ENCODE measurements around the gene CCDC24.

Gene CCDC24

DNA sequence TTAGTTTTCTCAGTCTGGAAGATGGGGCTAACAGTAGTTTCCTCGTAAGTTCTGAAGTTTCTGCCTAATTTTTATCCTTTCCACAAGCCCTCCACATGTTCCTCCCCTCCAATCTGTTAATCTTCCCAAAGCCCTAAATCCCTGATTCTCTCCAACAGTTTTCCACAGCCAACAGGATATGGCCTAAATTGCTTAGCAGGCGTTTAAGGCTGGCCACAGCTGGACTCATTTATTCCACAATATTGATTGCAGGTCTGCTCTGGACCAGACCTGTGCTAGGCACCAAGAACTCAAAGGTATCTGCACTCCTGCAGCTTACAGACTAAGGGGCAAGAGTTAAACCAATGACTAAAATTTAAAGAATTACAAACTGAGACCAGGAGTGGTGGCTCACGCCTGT is 35.9 kb downstream of the CCDC24 start:
- no peak for DNase-seq

DNA sequence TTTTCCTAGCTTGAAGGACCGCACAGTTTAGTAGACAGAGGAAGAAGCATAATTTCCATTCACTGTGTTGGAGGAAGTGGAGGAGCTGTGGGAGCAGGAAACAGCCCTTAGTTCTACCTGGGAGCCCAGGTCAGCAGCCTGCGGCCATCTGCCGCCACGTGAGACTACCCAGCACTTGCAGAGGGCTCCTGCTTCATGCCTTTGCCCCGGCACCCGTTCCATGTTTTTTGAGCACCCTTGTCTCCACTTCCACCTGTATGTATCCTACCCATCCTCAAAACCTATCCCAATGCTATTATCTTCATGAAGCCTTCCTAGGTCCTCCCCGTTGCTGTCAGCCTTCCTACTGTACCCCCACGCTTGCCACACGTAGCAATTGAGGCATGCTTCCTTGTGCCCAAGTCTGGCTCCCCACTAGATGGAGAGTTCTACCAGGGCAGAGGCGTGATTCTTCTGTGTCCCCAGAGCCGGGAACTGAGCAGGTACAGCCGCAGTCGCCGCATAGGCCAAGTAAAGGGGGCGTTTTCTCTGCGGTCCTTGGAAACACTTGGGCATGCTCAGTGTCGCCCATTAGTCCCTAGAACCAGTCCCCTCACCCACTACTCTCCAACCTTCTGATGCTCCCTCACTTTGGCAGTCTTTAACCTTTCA is 38.0 kb downstream of the CCDC24 start:
- no peak for DNase-seq

DNA sequence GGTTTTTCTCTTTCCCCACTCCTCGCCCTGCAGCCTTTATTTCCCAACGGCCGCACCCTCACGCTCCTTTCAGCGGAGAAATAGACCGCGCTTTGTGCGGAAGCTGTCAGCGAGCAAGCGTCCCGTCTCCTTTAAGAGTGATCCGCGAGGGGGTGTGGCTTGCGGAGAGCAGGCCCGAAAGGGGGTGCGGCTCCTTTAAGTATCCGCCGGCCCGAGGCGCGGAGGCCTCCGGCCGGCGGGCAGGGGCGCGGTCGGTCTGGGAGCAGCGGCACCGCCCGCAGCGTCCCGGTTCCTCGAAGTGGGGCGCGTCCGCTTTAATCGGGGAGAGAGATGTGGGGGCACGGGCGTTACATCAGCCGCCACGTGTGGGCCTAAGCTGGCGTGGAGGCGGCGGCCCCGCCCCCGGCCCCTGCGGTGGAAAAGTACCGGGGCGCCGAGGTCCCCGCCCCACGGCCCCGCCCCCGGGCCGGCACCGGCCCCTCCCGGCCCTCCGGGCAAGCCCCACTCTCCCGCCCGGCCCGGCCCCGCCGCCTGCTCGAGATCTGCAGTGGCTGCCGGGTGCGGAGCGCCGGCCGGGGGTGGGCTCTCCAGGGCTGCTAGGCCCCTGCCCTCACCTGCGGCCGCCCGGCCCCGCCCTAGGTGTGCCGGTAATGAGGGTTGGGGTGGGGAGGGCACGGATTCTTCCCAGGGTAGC is 38.7 kb downstream of the CCDC24 start:
- peak; percentile 84 to 85 for DNase-seq

DNA sequence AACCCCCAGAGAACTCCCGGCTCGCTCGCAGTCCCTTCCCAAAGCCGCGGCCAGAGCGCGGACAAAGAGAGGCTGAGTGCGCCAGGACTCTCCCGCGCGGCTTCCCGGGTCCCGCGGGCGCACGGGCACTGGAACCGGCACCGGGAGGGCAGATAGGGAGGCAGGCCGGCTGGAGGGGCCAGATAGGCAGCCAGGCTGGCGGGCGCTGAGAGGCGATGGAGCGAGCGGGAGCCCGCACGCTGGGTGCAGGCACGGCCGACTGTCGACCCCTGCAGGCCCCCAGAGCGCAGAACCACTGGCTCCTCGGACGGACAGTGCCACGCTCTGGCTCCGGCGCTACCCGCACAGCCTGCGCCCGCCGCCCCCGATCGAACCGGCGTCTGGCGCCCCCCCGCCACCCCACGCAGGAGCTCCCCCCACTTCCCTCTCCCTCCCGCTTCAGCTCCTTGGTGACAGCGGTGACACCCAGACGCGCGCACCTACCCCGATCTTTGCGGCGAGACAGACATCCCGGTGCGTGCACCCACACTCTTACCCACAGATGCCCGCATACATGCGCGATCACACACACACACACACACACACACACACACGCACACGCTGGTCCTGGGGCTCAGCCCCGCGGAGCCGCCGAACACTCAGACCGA is 39.3 kb downstream of the CCDC24 start:
- peak; percentile 43 to 49 for DNase-seq

DNA sequence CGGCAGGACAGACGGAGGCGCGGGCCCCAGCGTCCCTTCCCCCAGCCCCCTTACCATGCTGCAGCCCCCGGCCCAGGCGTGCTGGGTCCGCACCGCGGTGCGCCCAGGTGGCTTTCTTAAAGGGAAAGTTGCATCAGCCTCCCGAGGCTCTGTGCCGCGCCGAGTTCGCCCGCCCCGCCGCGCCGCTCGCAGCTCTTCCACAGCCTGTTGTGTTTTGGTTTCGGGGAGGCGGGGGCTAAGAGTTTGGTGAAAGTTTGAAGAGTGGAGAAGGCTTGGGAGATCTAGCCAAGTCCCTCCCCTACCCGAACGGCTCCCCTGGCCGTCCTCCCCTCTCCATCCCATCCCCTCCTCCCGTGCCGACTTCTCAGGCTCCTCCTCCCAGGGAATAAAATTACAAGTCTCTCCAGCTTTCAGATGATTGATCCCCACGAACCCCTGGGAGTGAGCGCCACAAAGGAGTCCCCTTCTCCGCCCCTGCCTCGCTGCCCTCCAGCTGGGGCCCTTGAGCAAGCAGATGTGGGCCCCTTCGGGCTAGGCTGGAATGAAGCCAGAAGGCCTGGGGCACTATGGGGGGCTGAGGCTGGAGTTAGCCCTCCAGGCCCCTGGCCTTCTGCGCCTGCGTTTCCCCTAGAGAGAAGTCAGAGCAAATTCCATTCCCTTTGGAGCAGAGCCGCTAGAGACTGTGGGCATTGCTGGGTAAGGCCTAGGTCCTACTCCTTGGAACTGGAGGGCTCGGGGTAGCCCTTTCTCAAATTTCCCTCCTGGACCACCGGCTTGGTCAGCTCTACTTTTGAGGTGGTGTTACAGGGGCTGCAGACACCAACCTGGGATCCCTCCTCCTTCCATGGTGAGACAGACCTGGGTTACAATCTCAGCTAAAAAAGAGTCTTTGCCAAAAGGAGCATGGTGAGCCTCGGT is 40.1 kb downstream of the CCDC24 start, which contains the start of gene SLC6A9:
SLC6A9 (minus strand) TSS at position 211 of the 918 bp plus-strand sequence. CDS start 7,185 bp downstream, outside the sequence.
- DNase-seq: peak; percentile 32 to 40

DNA sequence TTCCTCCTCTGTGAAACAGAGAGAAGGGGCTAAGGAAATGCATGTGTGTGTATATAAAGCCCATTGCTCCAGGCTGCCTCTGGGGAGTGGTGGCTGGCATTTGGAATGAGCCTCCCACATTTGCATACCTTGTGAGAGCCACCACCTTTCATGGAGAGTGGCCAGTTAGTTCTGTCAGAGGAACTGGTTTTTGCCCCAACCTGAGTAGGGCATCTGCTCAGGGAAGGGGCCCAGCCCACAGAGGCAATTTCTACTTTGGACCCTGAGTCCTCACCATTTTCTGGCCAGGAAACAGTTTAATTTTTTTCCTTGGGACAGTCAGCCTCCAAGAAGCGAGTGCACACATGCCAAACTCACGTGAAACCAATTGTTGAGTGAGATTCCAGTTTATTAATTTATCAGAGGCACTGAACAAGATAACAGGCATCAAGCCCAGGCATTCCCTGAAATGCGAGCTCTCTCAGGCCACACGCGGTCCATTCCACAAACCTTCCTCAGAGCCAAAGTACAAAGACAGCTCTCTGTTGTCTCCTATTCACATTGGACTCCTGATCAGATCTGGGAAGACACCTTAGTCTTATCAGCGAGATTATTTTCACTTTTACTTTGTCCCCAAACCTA is 40.9 kb downstream of the CCDC24 start:
- DNase-seq: no peak

DNA sequence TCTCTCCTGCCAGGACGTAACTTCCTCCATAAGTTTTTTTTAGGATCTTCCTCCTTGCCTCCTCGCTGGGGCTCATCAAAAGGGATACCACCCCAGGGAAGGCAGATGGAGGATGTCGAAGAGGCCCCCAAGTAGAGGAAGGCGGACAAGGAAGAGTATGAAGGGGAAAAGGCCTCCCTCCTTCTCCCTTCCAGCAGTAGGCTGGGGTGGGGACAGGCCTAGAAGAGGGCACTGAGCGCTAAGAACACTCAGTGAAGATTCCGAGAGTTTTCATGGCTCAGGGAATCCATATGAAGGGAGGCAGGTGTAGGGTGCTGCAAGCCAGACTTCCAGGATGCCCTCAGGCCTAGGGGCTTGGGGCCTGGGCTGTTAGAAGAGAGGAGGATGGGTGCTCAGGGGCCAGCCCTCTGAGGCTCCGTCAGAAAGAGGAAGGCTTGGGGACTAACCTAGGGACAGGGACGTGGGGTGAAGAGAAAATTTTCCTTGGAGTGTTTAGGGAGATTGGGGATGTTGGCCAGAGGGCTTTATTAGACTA is 41.7 kb downstream of the CCDC24 start:
- no peak for DNase-seq

DNA sequence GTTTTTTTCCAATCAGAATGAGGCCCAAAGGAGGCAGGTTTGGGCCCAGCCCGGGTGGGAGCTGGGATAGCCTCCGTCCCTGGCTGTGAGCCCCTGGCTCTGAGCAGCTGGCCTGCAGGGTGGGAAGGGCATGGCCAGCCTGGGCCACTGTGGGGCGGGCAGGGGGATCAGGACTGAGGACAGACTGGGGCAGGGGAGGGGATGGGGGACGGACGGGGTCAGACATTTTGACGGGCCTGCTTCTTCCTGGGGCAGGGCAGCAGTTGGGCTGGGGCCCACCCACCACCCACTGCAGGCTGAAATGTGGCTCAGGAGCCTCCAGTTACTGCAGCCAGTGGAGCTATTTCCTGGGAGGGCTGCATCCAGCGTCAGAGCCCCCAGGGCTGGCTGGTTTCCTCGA is 42.4 kb downstream of the CCDC24 start:
- DNase-seq: no peak

DNA sequence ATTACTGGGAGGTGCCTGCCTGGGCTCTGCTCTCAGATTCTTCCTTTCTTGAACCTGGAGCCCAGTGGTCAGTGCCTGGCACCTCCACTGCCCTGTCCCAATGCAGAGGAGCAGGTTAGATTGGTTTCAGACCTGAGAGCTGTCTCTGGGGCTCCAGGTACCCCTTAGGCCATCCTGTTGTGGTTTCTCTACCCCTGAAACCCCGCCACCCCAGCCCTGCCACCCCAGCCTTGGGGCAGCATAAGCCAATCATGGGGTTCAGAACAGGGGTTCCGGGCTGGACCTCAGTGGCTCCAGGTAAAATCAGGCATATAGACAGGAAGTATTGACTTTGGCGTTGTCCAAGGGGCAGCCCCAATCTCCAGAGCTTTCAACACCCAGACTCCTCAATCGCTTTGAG is 43.0 kb downstream of the CCDC24 start:
- no peak for DNase-seq

DNA sequence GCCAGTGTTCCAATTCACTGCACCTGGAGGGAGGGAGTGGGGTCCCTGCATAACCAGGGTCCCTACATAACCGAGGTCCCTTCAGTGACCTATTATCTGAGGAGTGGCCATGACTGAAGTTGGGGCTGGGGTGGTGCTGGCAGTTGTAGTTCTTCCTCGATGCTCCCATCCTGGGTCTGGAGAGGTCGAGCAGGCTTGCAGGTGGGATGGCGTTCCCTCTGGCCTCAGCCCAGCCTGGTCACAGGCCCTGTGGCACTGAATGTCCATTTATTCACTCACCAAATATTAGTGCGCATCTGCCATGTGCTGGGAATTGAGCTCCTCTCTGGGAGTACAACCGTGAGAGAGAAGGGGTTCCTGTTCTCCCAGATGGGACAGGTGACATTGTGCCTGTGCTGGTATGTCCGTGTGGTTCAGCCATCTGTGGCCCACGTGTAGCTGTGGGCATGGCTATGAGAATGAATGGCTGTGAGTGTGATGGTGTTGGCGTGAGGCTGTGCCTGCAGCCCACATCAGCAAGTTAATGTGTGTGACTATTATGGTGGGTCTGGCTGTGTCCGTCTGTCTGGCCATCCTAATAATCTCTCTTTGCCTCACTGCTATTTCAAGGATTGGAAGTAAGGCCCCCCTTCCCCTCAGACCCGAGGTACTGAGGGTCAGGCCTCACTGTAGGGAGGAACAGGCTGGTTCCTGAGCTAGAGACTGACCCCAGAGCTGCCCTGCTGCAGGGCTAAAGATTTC is 43.7 kb downstream of the CCDC24 start:
- DNase-seq: no peak

DNA sequence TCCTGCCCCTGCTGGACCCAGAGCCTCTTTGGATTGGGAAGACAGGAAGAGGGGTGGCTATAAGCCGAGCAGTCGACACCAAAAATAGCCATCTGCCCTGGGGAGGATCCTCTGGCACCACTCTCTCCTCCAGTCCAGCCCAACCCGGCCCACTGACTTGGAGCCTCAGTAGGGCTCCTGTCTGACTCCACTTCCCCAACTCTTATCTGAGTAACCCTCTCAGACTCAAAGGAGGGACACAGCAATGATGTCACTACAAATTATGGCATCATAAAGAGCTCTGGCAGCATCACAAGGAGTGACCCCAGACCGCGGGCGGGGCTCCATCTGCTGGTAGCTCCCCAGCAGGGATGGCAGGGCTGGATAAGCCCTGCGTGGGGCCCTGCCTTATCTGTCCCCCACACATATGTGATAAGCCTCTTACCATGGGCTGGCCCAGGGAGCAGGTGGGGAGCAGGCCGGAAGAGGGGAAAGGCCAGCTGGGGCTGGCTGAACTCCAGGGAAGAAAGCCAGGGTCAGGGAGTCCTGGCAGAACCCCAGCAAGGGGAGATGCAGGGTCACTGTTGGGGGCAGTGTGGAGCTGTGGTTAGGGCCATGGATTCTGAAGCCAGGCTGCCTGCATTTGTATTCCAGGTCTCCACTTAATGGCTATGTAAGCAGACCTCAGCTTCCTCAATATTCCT is 44.5 kb downstream of the CCDC24 start:
- DNase-seq: no peak

DNA sequence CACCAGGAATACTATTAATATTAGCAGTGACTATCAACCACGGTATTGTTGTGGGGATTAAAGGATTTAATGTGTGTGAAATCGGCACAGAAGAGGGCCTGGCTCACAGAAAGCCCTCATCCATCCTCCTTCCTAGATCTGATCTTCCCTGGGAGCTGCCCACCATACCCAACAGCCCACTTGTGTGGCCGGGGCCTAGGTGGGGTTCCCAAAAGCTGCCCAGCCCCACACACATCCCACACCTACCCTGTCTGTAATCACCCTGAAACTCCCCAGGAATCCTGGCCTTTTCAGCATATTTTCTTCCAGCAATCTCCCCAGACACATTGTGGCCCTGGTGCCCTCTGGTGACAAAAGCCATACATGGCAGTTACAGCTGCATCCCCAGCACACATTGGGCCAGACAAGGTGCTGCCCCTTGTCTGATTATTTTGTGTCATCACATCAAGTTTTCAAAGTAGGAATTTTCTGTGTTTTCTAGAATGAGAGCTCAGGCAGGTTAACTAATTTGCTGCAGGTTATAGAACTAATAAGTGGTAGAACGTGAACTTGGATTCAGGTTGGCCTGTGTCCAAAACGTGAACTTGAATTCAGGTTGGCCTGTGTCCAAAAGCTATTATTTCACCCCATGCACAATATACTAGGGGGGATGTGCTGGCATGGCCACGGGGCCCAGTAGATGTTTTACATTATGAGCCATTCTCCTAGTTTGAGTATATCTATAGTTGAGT is 45.2 kb downstream of the CCDC24 start:
- DNase-seq: peak; percentile 62 to 65

DNA sequence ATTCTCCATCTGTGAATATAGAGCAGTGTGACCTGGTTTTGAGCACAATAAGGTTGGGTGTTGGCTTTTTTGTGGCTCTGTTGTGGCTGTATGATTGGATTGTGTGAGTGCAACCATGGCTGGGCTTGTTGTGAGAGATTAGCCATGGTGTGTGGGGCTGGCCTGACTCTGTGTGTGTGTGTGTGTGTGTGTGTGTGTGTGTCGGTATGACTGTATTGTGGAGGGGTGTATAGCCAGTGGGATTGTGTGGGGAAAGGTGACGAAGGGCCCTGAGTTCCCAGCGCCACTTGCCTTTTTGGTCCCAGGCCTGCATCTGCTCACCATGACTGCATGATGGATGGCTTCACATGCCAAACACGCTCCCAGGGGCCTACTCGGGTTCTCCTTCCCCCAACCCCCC is 45.8 kb downstream of the CCDC24 start:
- DNase-seq: no peak

DNA sequence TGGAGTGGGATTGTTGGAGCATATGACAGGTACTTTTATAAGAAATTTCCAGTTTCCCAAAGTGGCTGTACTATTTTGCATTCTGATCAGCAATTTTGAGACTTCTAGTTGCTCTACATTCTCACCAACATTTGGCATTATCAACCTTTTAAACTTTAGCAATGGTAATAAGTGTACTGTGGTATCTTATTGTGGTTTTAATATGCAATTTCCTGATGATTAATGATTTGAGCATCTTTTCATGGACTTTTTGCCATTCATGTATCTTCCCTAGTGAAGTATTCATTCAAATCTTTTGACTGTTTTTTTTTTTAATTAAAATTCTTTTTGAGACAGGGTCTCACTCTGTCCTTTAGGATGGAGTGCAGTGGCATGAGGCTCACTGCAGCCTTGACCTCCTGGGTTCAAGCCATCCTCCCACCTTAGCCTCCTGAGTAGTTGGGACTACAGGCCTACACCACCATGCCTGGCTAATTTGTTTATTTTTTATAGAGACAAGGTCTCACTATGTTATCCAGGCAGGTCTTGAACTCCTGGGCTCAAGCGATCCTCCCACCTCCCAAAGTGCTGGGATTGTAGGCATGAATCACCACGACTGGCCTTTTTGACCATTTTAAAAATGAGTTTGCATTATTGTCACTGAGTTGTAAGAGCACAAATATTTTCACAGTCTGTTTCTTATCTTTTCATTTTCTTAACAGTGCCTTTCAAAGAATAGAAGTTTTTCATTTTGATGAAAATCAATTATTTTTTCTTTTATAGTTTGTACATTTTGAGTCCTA is 47.7 kb downstream of the CCDC24 start:
- DNase-seq: no peak

DNA sequence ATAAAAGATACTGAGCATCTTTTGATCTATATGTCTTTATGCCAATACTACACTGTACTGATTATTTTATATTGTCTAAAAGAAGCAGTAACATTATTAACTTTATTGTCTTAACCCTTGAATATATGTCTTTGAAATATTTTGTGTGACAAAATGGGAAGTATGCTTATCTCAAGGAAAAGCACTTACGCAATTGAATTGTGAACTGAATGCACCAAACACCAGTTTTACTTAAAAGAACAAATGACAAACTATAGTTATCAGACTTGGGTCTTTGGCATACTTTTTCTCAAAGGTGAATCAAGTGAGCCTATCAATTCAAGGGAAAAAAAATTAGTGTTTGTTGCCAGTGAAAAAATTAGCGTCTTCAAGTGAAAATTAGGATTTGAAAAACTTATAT is 49.0 kb downstream of the CCDC24 start:
- DNase-seq: no peak

DNA sequence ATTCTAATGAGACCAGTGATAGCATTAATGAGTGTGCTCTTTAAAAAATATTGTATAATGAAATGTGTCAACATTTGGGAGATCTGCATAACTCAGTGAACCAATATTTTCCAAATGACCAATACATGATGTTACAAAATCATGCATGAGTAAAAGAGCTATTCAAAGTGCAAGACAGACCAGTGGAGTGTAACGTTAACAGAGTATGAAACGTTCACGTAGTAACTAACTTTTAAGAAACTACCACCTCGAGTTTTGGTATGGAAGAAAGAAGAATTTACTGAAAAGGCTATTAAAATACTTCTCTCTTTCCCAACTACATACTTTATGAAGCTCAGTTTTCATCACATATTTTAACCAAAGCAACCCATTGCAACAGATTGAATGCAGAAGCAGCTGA is 49.4 kb downstream of the CCDC24 start:
- DNase-seq: no peak

DNA sequence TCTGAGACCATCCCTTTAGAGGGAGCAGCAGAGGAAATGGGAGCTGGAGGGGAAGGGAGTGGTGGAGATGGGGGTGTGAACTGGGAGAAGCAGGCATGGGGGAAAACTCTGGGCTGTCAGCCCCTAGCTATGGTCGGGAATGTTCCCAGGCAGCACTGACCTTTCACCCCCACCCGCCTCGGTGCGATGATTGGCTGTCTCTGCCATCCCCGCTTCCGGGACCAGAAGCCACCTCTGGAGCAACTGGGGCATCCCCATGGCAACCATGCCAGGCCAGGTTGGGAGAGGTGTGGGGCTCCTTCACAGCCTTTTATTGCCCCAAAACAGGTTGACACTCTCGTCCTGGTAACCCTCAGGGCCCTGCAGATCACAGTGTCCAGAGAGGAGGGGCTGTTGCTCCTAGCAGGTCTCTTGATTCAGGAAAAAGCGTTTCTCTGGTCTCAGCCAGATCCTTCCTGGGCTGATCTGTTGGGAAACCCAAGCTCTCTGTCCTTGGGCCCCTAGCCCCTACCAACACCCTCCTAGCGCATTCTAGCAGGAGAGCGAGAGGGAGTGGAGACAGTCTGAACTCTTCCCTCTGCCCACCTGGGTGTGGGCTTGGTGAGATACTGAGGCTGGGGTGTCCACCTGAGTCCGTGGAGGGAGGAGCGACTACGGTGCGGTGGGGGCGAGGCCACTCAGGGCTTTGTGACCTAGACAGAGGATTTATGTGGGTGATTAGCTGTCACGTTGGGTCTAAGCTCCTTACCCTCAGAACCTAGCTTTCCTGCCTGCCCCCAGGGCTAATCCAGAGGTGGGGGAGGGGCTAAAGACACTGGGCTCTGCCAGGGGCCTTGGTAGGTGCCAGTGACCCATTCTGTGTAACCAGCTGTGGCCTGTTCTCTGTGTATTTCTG is 52.0 kb downstream of the CCDC24 start:
- DNase-seq: no peak

DNA sequence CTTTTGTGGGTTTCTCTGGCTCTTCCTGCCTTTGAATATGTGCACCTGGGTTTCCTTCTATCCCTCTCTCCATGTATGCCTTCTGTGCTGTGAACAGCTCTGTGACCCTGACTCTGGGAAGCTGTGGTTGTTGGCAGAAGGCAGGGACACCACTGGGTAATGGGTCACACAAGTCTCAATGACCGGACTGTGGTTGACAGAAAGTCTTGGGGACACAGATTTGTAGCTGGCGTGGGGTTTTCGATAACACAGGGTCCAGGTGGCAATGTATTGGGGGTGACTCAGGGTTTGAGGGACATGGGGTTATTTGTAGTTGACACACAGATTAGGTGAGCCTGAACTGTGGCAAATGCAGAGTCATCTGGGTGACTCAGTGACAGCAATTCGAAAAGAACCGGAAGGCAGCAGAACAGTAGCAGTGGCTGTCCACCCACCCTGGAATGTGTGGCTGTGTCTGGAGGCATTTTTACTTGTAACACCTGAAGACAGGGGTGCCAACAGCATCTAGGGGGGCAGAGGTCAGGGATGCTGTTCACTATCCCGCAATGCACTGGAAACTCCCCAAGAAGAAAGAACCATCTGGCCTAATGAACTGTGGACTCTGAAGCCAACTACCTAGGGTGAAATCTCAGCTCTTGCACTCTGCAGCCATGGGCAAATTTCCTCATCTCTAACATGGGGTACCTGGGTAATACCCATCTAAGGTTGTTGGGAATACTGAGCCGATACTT is 52.8 kb downstream of the CCDC24 start:
- DNase-seq: no peak

Data from activated CD4-positive, alpha-beta T cell treated with anti-CD3 and anti-CD28 coated beads, Interleukin-2, amount 50 U/mL, for 4 hours (primary cell).